RWPE2 (cell line): ENCODE measurements around the gene PRKG1.

ENCODE experiments used
- ATAC-seq: fragments of 200-7000 bp; cut with Tn5 transposase; 3 replicates; pipeline ENCODE4 v1.9.1; 2021; ENCODE audit warnings: low read depth
- DNase-seq: peaks from one replicate; pipeline ENCODE4 v3.0.0-alpha.2; 2020; ENCODE audit warnings: low spot score
- H3K27ac ChIP-seq: fragments of 450-650 bp; 2 replicates; pipeline ENCODE4 v1.5.1; 2017; ENCODE audit warnings: mild to moderate bottlenecking; ENCODE audit not compliant: poor library complexity, severe bottlenecking
- H3K27me3 ChIP-seq: fragments of 250-450 bp; sonication (Bioruptor Pico); 2 replicates; pipeline ENCODE4 v1.5.1; 2021; ENCODE audit warnings: mild to moderate bottlenecking, moderate library complexity; ENCODE audit not compliant: insufficient read depth, poor library complexity, severe bottlenecking
- H3K36me3 ChIP-seq: fragments of 250-450 bp; sonication (Bioruptor Pico); 2 replicates; pipeline ENCODE4 v1.5.1; 2020; ENCODE audit warnings: low read depth, mild to moderate bottlenecking, moderate library complexity
- H3K4me1 ChIP-seq: fragments of 250-450 bp; sonication (Bioruptor Pico); 2 replicates; pipeline ENCODE4 v1.5.1; 2021; ENCODE audit warnings: mild to moderate bottlenecking, moderate library complexity; ENCODE audit not compliant: insufficient read depth, poor library complexity, severe bottlenecking
- H3K4me3 ChIP-seq: fragments of 250-450 bp; sonication (Bioruptor Pico); 2 replicates; pipeline ENCODE4 v1.5.1; 2021; ENCODE audit warnings: mild to moderate bottlenecking, moderate library complexity; ENCODE audit not compliant: severe bottlenecking
- H3K9me3 ChIP-seq: fragments of 250-450 bp; sonication (Bioruptor Pico); 2 replicates; pipeline ENCODE4 v1.5.1; 2021; ENCODE audit warnings: mild to moderate bottlenecking, moderate library complexity; ENCODE audit not compliant: severe bottlenecking
- CTCF ChIP-seq: fragments of 450-650 bp; IDR thresholded peaks from one replicate; pipeline ENCODE4 v1.5.1; 2017; ENCODE audit warnings: mild to moderate bottlenecking, moderate library complexity; ENCODE audit not compliant: poor library complexity, severe bottlenecking

The PRKG1 gene

GRCh38 chr10:51950996-51951555 lies 876.8 kb downstream of the PRKG1 start:
- no peak for ATAC-seq
- no peak for TF ChIP-seq CTCF
- no peaks in the 10 kb centered on the region for H3K36me3 ChIP-seq

GRCh38 chr10:51951601-51952000 lies 877.3 kb downstream of the PRKG1 start:
- DNase-seq: no peak
- Histone ChIP-seq H3K4me3 (no peak overlapping the region), H3K4me1 (no peaks in the 10 kb centered on the region), H3K27ac (no peak overlapping the region), H3K36me3 (no peaks in the 10 kb centered on the region), H3K27me3 (peaks cover 5% of the 10 kb centered on the region), H3K9me3 (no peaks in the 10 kb centered on the region)
- no peak for ATAC-seq
- no peak for TF ChIP-seq CTCF

More at GRCh38 chr10:51950996-51951555, 876.8 kb downstream of the PRKG1 start:
- Histone ChIP-seq H3K4me1 (no peaks in the 10 kb centered on the region), H3K27me3 (peaks cover 5% of the 10 kb centered on the region), H3K9me3 (no peaks in the 10 kb centered on the region), H3K27ac (no peak overlapping the region), H3K4me3 (no peak overlapping the region)
- no peak for DNase-seq

- Histone ChIP-seq H3K4me1 (no peaks in the 10 kb centered on the region), H3K4me3 (no peak overlapping the region), H3K27ac (no peak overlapping the region), H3K9me3 (no peaks in the 10 kb centered on the region), H3K36me3 (no peaks in the 10 kb centered on the region), H3K27me3 (peaks cover 5% of the 10 kb centered on the region)
- ATAC-seq (no peak), DNase-seq (no peak)
- no peak for TF ChIP-seq CTCF
These were observed 877.8 kb downstream of the PRKG1 start for GRCh38 chr10:51952056-51952455.

- ATAC-seq: no peak
These were observed 881.4 kb downstream of the PRKG1 start for GRCh38 chr10:51955696-51956095.

More at GRCh38 chr10:51955696-51956095, 881.4 kb downstream of the PRKG1 start:
- H3K4me1 ChIP-seq: no peaks in the 10 kb centered on the region
- TF ChIP-seq CTCF: no peak
- H3K27me3 ChIP-seq: peaks cover 5% of the 10 kb centered on the region
- no peak overlapping the region for H3K27ac ChIP-seq
- H3K4me3 ChIP-seq: no peak overlapping the region
- H3K36me3 ChIP-seq: no peaks in the 10 kb centered on the region
- DNase-seq: no peak
- H3K9me3 ChIP-seq: no peaks in the 10 kb centered on the region
